ENCODE data around the gene COL5A1.

COL5A1 gene

DNA sequence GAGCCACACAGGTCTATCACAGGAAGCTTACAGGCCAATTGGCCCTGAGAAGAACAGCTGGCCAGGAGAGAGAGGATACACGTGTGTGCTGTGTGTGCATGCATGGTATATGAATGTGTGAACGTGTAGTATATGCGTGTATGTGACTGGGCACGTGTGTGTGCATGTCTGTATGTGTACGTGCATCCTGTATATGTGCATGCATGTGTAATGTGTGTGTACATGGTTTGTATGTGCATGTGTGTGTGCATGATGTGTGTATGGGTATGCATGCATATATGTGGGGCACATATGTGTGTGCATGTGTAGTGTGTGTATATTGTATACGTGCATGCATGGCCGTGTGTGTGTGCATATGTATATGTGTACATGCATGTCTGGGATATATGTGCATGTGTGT is 182.0 kb downstream of the COL5A1 start:
- no peak overlapping the region for H3K4me2 ChIP-seq
- H3K4me1 ChIP-seq, result peaks cover 40% of the 10 kb centered on the region
- peaks cover 97% of the 10 kb centered on the region for H3K36me3 ChIP-seq
- TF ChIP-seq Cebpa-rat (IDR thresholded peaks at IDR 0.05), result no peak
- peaks cover 66% of the 10 kb centered on the region for H4K20me1 ChIP-seq
- no peaks in the 10 kb centered on the region for H3K27me3 ChIP-seq
- H3K9ac ChIP-seq, result no peak overlapping the region
- H3K9me3 ChIP-seq, result no peaks in the 10 kb centered on the region
- no peak overlapping the region for H3K27ac ChIP-seq
- no peak overlapping the region for H3K4me3 ChIP-seq

- Histone ChIP-seq H3K4me1 (peaks cover 40% of the 10 kb centered on the region), H3K4me3 (no peak overlapping the region), H3K27ac (no peak overlapping the region), H3K9ac (no peak overlapping the region), H3K36me3 (peaks cover 99% of the 10 kb centered on the region), H3K9me3 (no peaks in the 10 kb centered on the region), H3K27me3 (no peaks in the 10 kb centered on the region), H3K4me2 (no peak overlapping the region), H4K20me1 (peaks cover 66% of the 10 kb centered on the region)
- TF ChIP-seq Cebpa-rat (IDR thresholded peaks at IDR 0.05), result no peak
These were observed 183.0 kb downstream of the COL5A1 start for GRCh38 chr9:134824583-134824982.

- TF ChIP-seq Cebpa-rat (IDR thresholded peaks at IDR 0.05), result no peak
- no peaks in the 10 kb centered on the region for H3K9me3 ChIP-seq
- H3K9ac ChIP-seq, result no peak overlapping the region
- H3K27me3 ChIP-seq, result no peaks in the 10 kb centered on the region
- H3K4me2 ChIP-seq, result no peak overlapping the region
- no peak overlapping the region for H3K27ac ChIP-seq
- H3K4me3 ChIP-seq, result no peak overlapping the region
- peaks cover 66% of the 10 kb centered on the region for H4K20me1 ChIP-seq
- H3K36me3 ChIP-seq, result peaks cover 99% of the 10 kb centered on the region
- H3K4me1 ChIP-seq, result peaks cover 39% of the 10 kb centered on the region
These were observed 183.4 kb downstream of the COL5A1 start for GRCh38 chr9:134825025-134825424.

DNA sequence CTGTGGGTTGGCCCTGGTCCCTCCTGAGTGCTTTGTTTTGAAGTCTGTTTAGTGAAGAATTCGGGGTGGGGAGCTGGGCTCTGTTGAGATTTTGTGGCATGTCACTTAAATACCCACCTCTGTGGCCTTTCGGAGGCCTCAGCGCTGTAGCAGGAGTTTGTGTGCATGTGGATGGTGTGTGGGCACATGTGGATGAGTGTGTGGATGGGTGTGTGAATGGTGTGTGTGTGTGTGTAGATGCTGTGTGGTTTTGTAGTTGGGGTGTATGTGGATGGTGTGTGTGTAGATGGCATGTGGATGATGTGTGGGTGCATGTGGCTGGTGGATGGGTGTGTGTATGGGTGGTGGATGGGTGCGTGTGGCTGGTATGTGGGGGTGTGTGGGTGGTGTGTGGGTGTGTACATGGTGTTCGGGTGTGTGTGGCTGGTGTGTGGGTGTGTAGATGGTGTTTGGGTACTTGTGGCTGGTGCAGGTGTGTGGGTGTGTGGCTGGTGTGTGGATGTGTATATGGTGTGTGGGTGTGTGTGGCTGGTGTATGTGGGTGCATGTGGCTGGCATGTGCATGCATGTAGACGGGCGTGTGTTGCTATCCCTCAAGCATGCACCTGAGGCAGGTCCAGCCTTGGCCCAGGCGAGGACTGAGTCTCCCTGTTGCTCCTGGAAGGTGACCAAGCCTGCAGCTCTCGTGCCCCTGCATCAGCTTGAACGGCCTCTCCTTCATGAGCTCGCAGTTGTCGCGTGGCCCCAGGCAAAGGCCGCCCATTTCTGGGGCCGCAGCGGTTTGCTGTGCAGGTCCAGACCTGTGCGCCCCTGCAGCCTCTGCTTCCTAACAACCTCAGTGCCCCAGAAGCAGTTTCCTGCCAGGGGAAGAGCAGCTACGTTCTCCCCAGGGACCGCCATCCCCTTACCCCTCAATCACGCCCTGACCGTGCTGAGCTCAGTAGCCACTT is 185.0 kb downstream of the COL5A1 start:
- Histone ChIP-seq H3K27ac (no peak overlapping the region), H3K27me3 (no peaks in the 10 kb centered on the region), H4K20me1 (peaks cover 63% of the 10 kb centered on the region), H3K9me3 (no peaks in the 10 kb centered on the region), H3K4me2 (no peak overlapping the region; the same call in 1 of the 2 replicates), H3K9ac (no peak overlapping the region), H3K36me3 (peaks cover 99% of the 10 kb centered on the region), H3K4me1 (peaks cover 26% of the 10 kb centered on the region), H3K4me3 (no peak overlapping the region)
- TF ChIP-seq Cebpa-rat (IDR thresholded peaks at IDR 0.05), result no peak

DNA sequence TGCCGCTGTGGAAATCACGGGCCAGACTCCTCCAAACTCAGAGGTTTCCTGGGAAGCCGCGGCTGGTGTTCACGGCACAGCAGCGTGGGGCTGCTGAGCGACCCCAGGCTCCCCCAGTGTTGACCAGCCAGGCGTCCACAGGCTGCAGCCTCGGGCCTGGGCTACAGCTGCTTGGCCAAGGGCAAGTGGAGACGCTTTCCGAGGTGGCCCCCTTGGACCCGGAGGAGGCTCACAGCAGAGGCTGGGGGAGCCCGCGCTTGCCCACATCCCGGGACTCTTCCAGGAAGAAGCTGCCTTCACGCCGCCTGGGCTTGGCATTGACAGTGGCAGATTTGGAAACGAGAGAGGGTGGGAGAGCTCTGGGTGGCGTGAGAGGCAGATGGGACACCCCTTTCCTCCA is 186.0 kb downstream of the COL5A1 start:
- H3K9ac ChIP-seq, result no peak overlapping the region
- TF ChIP-seq Cebpa-rat (IDR thresholded peaks at IDR 0.05), result no peak
- no peak overlapping the region for H3K27ac ChIP-seq
- no peak overlapping the region; the same call in 1 of the 2 replicates for H3K4me2 ChIP-seq
- peaks cover 99% of the 10 kb centered on the region for H3K36me3 ChIP-seq
- H3K9me3 ChIP-seq, result no peaks in the 10 kb centered on the region
- H3K27me3 ChIP-seq, result no peaks in the 10 kb centered on the region
- peaks cover 65% of the 10 kb centered on the region for H4K20me1 ChIP-seq
- no peak overlapping the region for H3K4me3 ChIP-seq
- peaks cover 24% of the 10 kb centered on the region for H3K4me1 ChIP-seq

DNA sequence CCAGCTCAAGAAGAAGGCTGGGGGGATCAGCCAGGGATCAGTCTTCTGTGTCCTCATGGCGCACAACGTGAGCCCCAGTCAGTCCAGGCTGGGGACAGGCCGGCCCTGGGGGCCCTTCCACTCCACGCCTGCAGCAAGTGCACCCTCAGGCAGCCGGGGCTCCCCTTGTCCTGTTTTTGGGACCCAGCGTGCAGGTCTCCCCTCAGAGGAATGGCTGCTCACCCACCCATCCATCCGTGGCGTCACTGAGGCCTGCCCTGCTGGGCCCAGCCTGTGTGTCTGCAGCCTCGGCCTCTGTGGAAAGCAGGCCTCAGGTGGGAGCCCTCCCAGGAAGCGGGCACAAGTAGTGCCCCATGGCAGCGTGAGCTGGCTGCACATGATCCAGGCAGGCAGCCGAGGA is 186.4 kb downstream of the COL5A1 start:
- Histone ChIP-seq H3K4me2 (no peak overlapping the region), H3K27me3 (no peaks in the 10 kb centered on the region), H4K20me1 (peaks cover 69% of the 10 kb centered on the region), H3K27ac (no peak overlapping the region), H3K9ac (no peak overlapping the region), H3K4me1 (peaks cover 24% of the 10 kb centered on the region), H3K4me3 (no peak overlapping the region), H3K9me3 (no peaks in the 10 kb centered on the region), H3K36me3 (peaks cover 99% of the 10 kb centered on the region)
- TF ChIP-seq Cebpa-rat (IDR thresholded peaks at IDR 0.05), result no peak

DNA sequence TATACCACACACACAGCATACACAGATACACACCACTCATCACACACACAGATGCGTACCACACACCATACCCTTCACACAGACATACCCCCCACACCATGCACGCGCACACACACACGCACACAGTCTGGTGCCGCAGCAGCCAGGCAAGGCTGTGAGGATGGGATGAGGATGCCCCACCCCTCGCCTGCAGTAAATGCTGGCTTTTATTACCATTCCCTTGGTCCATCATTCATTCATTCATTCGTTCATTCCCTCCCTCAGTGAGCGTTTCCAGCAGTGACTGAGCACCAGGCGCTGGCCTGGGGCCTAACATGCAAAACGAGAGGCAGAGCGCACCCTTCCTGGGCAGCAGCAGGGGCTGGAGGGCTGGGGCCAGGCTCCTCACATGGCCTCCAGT is 187.3 kb downstream of the COL5A1 start:
- H3K9ac ChIP-seq, result no peak overlapping the region
- no peak overlapping the region for H3K4me3 ChIP-seq
- TF ChIP-seq Cebpa-rat (IDR thresholded peaks at IDR 0.05), result no peak
- H3K4me1 ChIP-seq, result peaks cover 24% of the 10 kb centered on the region
- 0 out of 2 replicates have a peak overlapping the region, but pooled peaks have one; percentile 16 for H3K27ac ChIP-seq
- H3K27me3 ChIP-seq, result no peaks in the 10 kb centered on the region
- peaks cover 99% of the 10 kb centered on the region for H3K36me3 ChIP-seq
- H3K9me3 ChIP-seq, result no peaks in the 10 kb centered on the region
- H3K4me2 ChIP-seq, result no peak overlapping the region
- H4K20me1 ChIP-seq, result peaks cover 70% of the 10 kb centered on the region

- no peak for TF ChIP-seq Cebpa-rat (IDR thresholded peaks at IDR 0.05)
- H3K4me1 ChIP-seq, result peaks cover 24% of the 10 kb centered on the region
- H3K9me3 ChIP-seq, result no peaks in the 10 kb centered on the region
- H3K9ac ChIP-seq, result no peak overlapping the region
- H3K36me3 ChIP-seq, result peaks cover 99% of the 10 kb centered on the region
- peaks cover 76% of the 10 kb centered on the region for H4K20me1 ChIP-seq
- no peak overlapping the region for H3K4me3 ChIP-seq
- H3K4me2 ChIP-seq, result no peak overlapping the region
- 0 out of 2 replicates have a peak overlapping the region, but pooled peaks have one; percentile 16 for H3K27ac ChIP-seq
- H3K27me3 ChIP-seq, result no peaks in the 10 kb centered on the region
These were observed 187.8 kb downstream of the COL5A1 start for GRCh38 chr9:134829356-134829937.

GRCh38 chr9:134830126-134830525 is 188.5 kb downstream of the COL5A1 start:
- Histone ChIP-seq H3K36me3 (peaks cover 99% of the 10 kb centered on the region), H3K4me3 (no peak overlapping the region), H3K9me3 (no peaks in the 10 kb centered on the region), H3K4me2 (no peak overlapping the region), H3K27me3 (no peaks in the 10 kb centered on the region), H3K9ac (no peak overlapping the region), H3K4me1 (peaks cover 24% of the 10 kb centered on the region), H4K20me1 (peaks cover 80% of the 10 kb centered on the region), H3K27ac (no peak overlapping the region)
- TF ChIP-seq Cebpa-rat (IDR thresholded peaks at IDR 0.05), result no peak
